Ovary (tissue), 3 donors: ENCODE measurements around the gene MAGI1.

ENCODE experiments used
- CTCF ChIP-seq, 3 donors: fragments of 450-650 bp in 2 of 3; fragments of 200-600 bp in 1 of 3; IDR thresholded peaks; one replicate each; pipeline versions ENCODE4 v1.5.1 to v1.8.0; 2016 to 2022; ENCODE audit warnings: antibody characterized with exemption in 3 of 3, mild to moderate bottlenecking in 1 of 3
- EP300 ChIP-seq: sonication (generic); formaldehyde crosslinking; IDR thresholded peaks from one replicate; pipeline ENCODE4 v1.6.1; 2017; ENCODE audit warnings: antibody characterized with exemption
- donor health status: DM: no; HTN: no; CAD: no.

- TF ChIP-seq CTCF (IDR thresholded peaks at IDR 0.05), result no peak
- TF ChIP-seq EP300, result no peak
Measured at GRCh38 chr3:65413891-65414290, 624.8 kb downstream of the MAGI1 start.
